HG03442 (cell line): Measurements from ENCODE around the gene RDH14.

Experiments
- ATAC-seq: cut with Tn5 transposase; IDR thresholded peaks from one replicate; pipeline ENCODE4 v1.9.1; 2021; ENCODE audit warnings: mild to moderate bottlenecking, moderate library complexity; ENCODE audit not compliant: unreplicated experiment

Gene RDH14

DNA sequence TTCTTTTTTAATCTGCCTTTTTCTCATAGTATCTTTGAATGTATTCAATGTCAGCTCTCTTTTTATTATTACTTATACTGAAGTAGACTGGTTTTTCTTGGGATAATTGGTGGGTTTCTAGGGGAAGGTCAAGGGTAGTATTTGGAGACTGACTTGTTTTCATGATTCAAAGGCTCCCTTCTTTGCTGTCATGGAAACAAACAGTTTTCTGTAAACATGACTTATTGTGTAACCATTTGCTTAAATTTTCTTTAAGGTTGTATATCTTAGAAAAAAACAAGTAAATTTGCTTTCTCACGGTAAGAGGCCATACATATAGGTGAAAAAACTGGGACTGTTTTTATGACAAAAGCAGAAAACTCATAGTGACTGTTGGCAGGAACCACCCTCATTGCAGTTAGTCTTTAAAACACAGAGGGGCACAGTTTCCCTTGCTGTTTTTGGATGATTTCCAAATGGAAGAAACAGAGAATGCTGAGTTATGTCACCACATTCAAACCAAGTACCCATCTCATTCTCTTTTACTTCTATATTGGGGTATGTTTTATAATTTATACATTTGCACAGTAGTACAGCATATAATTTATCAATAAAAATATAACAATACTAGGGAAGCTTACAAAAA lies 5.8 kb upstream of the RDH14 start:
- no peak for ATAC-seq

GRCh38 chr2:18560797-18561085 lies 288 bp upstream of the RDH14 start:
- ATAC-seq, result no peak

GRCh38 chr2:18559531-18560030 lies 872 bp downstream of the RDH14 start:
- ATAC-seq, result no peak

DNA sequence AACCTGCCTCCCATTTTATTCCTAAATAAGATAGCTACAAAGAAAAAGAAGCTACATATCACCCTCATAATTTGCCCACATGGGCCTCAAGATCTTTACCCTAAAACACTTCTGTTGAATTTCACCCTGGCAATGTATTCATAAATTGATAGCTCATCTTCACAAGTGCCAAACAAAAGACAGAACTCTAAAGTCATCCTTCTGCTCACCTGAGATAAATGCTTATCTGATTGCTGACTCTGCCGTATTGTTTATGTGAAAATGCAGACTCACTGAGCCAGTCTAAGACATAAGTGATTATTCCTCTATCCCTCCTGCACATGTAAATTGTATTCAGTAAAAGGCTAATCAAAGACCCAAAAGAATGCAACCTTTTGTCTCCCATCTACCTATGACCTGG lies 2.0 kb downstream of the RDH14 start:
- ATAC-seq, result no peak

DNA sequence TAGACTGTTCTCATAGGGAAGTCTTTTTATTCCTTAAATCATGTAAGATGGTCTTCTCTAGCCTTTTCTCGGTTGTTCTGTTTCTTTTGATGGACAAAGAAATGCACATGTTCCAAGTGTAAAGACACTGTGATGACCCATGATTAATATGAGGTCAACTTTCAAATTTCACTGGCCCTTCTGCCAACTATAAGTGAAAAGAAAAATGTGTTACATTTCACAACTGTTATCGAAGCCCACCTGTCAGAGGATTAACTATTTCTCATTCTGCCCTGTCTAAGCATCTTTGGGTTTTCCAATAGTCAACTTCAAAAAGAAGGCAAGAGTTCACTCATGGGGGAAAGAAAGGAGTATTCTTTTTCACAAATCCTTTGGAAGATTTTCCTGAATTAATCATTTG lies 3.3 kb downstream of the RDH14 start:
- no peak for ATAC-seq

DNA sequence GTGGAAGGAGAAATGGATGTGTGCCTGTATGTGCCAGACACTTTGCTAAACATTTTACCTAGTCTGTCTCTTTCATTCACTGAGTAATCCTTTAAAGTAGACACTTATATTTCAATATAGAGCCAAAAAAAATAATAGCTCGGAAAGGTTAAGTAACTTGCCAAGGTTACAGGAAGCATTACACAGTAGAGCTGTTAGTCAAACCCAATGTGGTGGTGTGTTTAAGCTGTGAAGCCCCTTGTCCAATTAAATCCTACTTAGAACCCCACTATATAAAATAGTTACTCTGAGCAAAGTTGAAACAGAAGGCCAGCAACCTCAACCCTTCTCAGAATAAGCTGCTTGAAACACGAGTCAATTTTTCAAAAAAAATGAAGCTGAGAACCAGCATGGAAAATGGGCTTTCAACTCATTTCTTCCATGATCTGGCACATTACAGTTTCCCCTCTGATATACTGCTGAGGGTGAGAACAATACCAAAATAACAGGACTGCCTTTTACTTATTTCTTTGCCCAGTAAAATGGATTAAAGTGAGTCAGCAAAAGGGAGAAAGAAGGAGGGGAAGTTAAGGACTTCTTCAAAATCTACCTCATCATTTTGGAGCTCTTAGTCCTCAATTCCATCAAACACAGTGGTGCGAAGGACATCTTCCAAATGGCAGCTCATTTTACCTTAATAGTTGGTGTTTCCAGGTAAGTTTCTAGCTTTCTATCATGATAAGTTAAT lies 7.9 kb downstream of the RDH14 start:
- ATAC-seq, result no peak

DNA sequence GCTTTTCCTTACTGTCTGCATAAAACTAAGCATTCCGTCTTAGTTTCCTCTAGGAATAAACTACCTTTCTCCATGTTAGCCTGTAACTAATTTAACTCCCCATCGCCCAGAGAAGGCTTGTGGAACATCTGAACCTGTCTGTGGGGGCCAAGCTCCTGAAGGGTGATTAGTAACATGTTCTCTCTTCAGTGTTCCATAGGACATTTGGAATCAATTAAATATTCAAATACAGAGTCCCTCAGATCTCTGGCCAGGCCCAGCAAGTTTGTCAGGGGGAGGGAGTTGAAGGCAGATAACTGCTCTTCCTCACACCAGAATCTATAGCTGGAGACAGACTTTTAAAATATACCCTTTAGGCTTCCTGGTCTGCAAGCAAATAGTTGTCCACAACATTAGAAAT lies 8.8 kb downstream of the RDH14 start:
- no peak for ATAC-seq

DNA sequence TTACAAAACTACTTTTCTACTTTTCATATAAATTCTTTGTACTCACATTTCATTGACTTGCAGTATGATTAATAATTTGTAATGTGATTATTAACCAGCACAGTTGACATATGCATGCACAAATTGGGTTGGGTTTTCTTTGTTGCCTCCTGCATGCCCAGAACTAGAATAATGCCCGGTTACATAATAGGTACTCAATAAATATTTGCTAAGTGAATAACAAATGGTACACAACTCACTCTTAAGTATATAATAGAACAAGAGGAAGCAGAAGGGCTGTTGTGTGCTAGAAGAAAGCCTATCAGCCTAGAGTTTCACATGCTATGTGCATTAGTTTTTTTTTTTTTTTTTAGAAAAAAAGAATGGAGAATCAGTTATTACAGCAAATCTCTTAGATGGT lies 9.3 kb downstream of the RDH14 start:
- ATAC-seq, result no peak

DNA sequence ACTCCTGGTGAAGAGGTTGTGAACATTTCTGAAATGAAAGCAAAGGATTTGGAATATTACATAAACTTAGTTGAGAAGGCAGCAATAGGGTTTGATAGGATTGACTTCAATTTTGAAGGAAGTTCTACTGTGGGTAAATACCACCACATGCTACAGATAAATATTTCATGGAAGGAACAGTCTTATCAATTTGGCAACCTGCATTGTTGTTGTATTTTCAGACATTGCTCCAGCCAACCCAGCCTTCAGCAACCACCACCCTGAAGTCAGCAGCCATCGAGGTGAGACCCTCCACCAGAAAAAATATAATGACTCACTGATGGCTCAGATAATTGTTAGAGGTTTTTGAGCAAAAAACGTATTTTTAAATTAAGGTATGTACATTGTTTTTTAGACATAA lies 10.0 kb downstream of the RDH14 start:
- no peak for ATAC-seq

GRCh38 chr2:18549083-18549482 lies 11.4 kb downstream of the RDH14 start:
- ATAC-seq, result no peak

DNA sequence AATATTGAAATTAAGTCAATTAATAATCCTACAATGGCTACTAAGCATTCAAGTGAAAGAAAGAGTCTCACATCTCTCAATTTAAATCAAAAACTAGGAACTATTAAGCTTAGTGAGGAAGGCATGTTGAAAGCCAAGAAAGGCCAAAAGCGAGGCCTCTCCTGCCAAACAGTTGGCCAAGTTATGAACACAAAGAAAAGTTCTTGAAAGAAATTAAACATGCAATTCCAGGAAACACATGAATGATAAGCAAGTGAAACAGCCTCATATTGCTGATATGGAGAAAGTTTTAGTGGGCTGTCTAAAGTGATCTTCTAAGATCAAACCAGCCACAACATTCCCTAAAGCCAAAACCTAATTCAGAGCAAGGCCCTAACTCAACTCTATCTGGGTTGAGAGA lies 11.8 kb downstream of the RDH14 start:
- no peak for ATAC-seq

DNA sequence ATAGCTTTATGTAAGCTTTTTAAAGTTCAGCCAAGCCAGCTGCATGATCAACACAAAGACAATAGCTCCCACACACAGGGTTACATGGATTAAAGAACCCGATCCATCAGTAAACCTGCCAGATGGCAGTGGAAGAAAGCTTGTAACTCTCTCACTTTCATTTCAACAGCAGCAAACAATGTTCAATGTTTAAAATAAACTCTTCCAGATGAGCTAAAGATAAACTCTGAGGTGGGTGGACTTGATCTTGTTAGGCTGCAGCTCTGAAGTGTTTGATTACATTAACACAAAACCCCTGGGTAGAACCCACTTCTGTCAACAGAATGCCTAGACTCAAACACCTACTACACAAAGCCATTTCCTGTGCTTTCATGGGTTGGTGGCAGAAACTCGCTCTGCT lies 13.9 kb downstream of the RDH14 start:
- ATAC-seq, result no peak

DNA sequence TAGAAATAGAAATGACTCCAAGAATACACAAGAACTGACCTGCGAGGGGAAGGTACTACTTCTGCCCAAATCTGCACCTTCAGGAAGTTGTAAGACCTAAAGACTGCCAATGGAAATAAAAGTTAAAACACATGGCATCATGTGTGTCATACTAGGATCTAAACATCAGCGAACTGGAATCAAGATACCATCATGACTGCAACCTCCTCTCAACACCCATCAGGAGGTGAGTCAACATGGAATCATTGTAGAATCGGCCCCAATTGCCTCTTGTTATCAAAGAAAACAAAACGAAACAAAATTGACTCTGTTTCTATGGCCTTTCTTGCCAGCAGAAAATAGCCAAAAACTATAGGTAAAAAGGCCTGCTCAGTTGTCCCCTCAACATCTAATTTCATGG lies 15.1 kb downstream of the RDH14 start:
- no peak for ATAC-seq

- ATAC-seq, result no peak
Measured at GRCh38 chr2:18544171-18544570, 16.3 kb downstream of the RDH14 start.

DNA sequence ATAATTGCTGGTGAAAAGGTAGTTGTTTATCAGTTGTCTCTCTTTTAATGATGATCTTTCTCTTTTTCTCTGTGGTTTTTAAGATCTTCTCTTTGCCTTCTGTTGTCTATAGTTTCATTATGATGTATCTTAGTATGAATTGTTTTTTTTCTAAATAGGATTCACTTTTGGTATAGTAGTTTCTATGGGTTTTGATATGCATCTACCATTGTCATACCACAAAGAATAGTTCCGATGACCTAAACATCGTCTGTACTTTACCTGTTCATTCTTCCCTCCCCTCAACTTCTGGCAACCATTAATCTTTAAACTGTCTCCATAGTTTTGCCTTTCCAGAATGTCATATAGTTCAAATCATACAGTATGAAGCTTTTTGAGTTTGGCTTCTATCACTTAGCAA lies 19.6 kb downstream of the RDH14 start:
- ATAC-seq, result no peak

GRCh38 chr2:18536697-18537096 lies 23.8 kb downstream of the RDH14 start:
- no peak for ATAC-seq

GRCh38 chr2:18536100-18536499 lies 24.4 kb downstream of the RDH14 start:
- no peak for ATAC-seq

DNA sequence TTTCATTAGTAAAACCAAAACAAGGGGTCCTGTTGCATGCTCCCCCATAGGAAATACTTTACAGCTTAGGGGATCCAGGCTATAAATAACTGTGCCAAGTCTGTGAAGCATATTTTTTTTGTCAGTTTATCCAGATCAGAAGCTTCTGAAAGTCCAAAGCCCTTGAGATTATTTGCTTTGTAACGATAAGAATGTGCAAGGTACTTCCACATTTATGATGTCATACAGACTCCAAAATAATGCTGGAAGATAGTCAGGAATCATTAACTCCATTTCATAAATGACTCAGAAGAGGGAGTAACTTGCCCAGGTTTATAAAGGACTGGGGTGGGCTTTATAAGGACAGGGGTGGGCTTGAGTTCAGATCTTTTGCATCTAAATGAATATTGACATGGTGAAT lies 29.3 kb downstream of the RDH14 start:
- no peak for ATAC-seq

DNA sequence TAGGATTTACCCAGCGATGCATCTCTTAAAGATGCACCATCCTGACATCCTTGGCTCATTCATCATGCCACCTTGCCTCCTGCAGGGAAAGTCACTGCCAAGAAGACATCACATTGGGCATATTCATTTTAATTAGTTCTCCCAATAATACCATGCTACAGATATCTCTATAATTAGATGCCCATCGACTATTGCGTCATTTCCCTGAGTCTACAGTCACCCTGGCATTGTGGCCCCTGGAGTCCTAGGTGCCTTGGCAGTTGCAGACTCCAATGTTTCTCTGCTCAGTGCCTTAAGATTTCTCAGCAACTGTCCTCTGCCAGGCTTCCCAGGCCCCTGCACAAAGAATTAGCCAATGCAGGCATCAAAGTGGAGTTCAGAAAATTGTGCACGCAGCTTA lies 32.6 kb downstream of the RDH14 start:
- no peak for ATAC-seq

- no peak for ATAC-seq
Measured at GRCh38 chr2:18527326-18527725, 33.1 kb downstream of the RDH14 start.

- no peak for ATAC-seq
Measured at GRCh38 chr2:18526429-18526828, 34.0 kb downstream of the RDH14 start.

GRCh38 chr2:18525852-18526251 lies 34.6 kb downstream of the RDH14 start:
- no peak for ATAC-seq

GRCh38 chr2:18525236-18525635 lies 35.2 kb downstream of the RDH14 start:
- ATAC-seq, result no peak
